Anterior cingulate cortex (tissue), 58 donors: ENCODE measurements around the gene JMJD1C.
"Not testable (repeated sequence)": the region's sequence is repeated elsewhere in the genome, so short reads cannot be mapped to it uniquely, and the experiment has no call there.

Experiments used
- DNase-seq, 58 donors: peaks; one replicate each; lab custom pipeline; 2025; lab: John Stamatoyannopoulos, UW

Gene JMJD1C

GRCh38 chr10:63154546-63155387, 311.0 kb downstream of the JMJD1C start:
- DNase-seq: no peak

- DNase-seq: not testable (repeated sequence)
Observed at GRCh38 chr10:63153868-63154545, 311.8 kb downstream of the JMJD1C start.

GRCh38 chr10:63150745-63151144, 315.0 kb downstream of the JMJD1C start:
- no peak for DNase-seq

DNA sequence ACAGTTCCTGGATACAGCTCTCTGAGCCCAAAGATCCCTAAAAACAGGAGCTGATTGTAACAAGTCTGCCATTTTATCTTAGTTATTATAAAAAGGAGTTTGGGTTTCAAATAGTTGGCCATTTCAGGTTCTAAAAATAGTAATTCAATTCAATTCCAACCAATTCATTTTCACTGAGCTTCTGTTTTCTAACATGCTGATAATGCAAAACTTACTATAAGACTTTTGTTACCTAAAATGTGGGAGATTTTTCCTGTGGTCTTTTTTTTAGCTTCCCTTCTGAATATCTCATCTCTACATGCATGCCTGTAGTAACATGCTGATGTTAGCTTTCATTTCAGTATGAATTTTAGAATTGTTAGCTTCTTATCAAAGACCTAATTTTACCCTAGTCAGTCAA, 319.3 kb downstream of the JMJD1C start:
- no peak for DNase-seq

GRCh38 chr10:63145782-63146181, 320.0 kb downstream of the JMJD1C start:
- no peak for DNase-seq

DNA sequence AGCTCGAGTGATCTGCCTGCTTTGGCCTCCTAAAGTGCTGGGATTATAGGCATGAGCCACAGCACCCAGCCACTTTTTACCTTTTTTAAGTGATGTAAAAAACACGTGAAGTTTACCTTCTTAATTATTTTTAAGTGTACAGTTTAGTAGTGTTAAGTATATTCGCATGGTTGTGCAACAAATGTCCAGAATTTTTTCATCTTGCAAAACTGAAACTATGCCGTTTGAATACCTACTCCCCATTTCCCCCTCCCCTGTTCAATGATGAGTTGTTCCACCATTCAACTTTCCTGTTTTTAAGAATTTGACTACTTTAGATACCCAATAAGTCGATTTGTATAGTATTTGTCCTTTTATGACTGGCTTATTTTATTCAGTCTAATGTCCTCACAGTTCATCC, 321.8 kb downstream of the JMJD1C start:
- DNase-seq: no peak

GRCh38 chr10:63142136-63142535, 323.6 kb downstream of the JMJD1C start:
- DNase-seq: no peak

GRCh38 chr10:63140077-63140476, 325.7 kb downstream of the JMJD1C start:
- DNase-seq: no peak

DNA sequence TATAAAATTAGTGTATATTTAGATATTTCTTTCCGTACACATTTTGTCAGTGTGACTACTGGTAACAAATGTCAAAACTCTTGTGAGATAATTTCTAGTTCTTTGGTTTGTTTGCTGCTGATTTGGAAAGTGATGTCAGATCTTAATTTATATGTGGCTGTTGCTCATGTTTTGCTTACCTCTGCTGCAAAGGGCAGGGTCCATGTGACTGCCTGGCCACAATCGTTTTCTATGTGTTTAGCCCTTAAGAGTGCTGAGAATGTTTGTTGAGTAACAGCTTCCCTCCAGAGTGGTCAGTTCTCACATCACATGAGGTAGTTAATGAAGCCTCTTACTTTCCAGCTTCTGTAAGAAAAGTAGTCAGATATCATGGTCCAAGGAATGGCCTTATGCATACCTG, 328.5 kb downstream of the JMJD1C start:
- DNase-seq: no peak

DNA sequence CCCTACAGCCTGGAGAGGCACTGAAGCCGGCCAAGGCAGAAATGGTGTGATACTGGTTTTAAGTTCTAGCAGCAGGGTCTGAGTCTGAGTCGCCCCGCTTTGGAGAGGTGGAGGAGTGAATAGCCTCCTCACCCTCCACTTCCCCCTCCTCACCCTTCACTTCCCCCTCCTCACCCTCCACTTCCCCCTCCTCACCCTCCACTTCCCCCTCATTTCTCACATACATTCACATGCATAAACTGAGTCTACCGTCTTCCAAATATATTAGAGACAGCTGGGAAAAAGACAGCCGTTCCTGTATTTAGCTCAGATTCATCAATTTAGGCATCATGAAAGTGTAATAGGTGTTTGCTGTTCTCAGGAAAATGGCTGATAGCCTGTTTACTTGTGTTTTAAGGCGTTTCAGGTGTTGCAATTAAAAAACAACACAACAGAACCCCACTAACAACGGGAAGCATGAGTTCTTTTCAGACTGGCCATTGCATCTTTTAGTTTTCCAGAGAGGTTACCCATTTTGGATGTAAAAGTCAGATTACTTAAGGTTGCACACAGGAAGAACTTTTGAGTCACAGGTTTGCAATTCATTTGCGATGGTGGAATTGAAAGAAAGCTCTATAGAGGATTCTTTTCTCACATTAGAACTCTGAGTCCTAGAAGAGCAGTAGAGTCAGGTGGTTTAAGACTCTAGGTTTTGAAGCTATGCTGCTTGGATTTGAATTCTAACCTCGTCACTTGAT, 331.8 kb downstream of the JMJD1C start:
- DNase-seq: peak in 3 of 58 donors; percentile 43 to 57 (median 43)

DNA sequence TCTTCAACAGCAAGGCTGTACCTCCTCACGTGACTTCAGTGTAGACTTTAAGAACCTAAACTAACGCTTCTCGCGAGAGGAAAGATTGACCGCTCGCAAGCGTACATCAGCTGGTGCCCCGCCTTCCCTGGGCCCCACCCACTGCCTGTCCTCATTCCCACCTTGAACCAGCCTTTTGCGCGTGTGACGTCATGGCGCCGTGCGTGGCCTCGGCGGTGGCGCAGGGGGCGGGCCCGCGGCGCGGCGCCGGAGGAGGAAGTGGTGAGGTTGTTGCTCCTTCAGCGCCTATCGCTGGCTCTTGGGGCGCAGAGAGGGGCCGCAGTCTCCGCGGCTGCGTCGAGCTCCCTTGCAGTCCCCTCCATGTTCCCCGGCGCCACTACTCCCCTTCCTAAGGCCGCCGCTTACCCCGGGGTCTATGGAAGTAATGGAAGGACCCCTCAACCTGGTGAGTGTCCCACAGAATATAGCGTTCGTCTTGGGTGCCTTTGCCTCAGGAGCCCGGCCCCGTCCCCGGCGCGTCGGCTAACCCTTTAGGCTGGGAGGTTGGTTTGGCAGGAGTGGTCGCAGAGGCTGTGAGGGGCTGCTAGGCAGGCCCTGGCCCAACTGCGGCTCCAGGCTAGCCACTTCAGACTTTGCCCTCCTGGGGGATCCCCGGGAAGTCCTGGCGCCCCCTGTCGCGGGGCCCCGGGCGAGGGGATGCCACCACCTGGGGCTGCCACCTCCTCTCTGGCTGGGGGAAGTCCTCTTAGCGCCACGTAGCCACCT, 332.5 kb downstream of the JMJD1C start, which contains the start of gene NRBF2:
NRBF2 (plus strand) TSS at position 273 of the 765 bp plus-strand sequence; CDS start at position 416, 143 bp downstream.
- DNase-seq: peak; percentile 56 to 97 (median 91)

DNA sequence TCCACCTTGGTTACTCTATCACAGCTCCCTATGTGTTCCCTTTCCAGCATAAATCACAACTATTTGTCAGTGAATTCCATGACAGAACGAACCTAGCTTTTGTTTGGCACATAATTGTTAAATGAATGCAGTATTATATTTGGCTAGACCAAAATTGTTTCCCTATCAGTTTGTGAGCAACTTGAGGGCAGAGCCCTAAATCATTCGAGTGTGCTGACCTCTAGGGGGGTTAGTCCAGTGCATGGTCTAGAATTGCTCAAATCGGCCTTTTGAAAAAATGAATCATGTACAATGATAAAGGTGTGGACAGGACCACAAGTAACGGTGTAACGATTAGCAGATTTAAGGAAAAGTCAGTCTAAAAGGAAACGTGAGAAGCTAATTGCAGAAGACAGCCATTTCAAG, 333.1 kb downstream of the JMJD1C start:
- DNase-seq: no peak

- no peak for DNase-seq
Observed at GRCh38 chr10:63129888-63130287, 335.9 kb downstream of the JMJD1C start.

DNA sequence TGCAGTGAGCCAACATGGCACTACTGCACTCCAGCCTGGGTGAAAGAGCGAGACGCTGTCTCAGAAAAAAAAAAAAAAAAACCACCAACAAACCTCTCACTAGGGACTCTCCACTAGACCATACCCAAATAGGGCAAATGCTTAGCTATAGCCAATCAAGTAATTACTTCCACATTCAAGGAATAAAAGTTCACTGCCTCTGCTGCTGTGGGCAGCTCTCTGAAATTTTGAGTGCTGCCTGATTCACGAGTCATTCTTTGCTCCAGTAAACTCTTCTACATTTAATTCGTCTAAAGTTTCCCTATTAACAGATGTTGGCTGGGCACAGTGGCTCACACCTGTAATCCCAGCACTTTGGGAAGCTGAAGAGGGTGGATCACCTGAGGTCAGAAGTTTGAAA, 337.3 kb downstream of the JMJD1C start:
- DNase-seq: no peak

- no peak for DNase-seq
Observed at GRCh38 chr10:63125459-63125858, 340.3 kb downstream of the JMJD1C start.

- DNase-seq: no peak
Observed at GRCh38 chr10:63123727-63124362, 341.9 kb downstream of the JMJD1C start.

- no peak for DNase-seq
Observed at GRCh38 chr10:63120554-63120953, 345.2 kb downstream of the JMJD1C start.

DNA sequence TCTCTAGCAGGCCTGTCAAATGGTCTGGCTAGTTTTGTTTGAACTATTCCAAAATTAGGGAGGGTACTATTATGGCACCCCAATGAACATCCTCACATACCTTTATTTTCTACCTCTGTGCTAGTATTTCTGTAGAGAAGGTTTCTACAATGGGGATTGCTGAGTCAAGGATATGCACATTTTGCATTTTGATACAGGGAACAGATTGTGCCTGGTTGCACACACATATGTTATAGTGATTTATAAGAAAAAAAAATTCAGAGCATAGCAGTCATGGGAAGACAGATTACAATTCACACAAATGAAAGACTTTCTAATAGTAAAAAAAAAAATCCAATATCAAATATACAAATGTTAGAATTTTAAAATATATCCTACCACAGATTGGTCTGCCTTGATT, 346.7 kb downstream of the JMJD1C start:
- no peak for DNase-seq
